Lower leg skin (tissue), 3 donors: ENCODE data around the gene SLC43A3.

Experiments
- CTCF ChIP-seq, 3 donors: fragments of 450-650 bp; IDR thresholded peaks; one replicate each; pipeline ENCODE4 v1.5.1; 2016; ENCODE audit warnings: antibody characterized with exemption in 3 of 3, mild to moderate bottlenecking in 3 of 3, moderate library complexity in 2 of 3
- POLR2A ChIP-seq, 2 donors: fragments of 450-650 bp; IDR thresholded peaks; one replicate each; pipeline ENCODE4 v1.6.1; 2016 to 2017; ENCODE audit warnings: antibody characterized with exemption in 2 of 2, mild to moderate bottlenecking in 1 of 2, moderate library complexity in 1 of 2

GRCh38 chr11:57469268-57469667, 42.3 kb upstream of the SLC43A3 start:
- TF ChIP-seq CTCF (IDR thresholded peaks at IDR 0.05) = no peak
- TF ChIP-seq POLR2A (IDR thresholded peaks at IDR 0.05) = no peak
